Kidney (tissue), 14 donors: ENCODE measurements around the gene CR1L. TPM values are rescaled to one million over a fixed set of nuclear protein-coding genes. Genes with fewer than 3 reads are reported as not detected.
"Not testable (repeated sequence)": the region's sequence is repeated elsewhere in the genome, so short reads cannot be mapped to it uniquely, and the experiment has no call there.

ENCODE experiments used
- DNase-seq, 5 donors: peaks; one replicate each; pipeline ENCODE4 v3.0.0-alpha.2; 2013 to 2020
- FAIRE-seq: peaks from 2 replicates; lab custom pipeline; 2012; peaks lifted over from hg19 to GRCh38; lab: Jason Lieb, UNC
- H3K27ac ChIP-seq, 2 donors: one replicate each; pipeline ENCODE4 v1.7.0; 2013; ENCODE audit warnings: low read depth in 2 of 2, low read length in 2 of 2, inconsistent platforms in 1 of 2
- H3K27me3 ChIP-seq: one replicate; pipeline ENCODE4 v1.7.1; 2013; ENCODE audit warnings: low read length, inconsistent platforms; ENCODE audit not compliant: control insufficient read depth, insufficient read depth
- H3K36me3 ChIP-seq, 3 donors: one replicate each; pipeline versions ENCODE4 v1.7.0 to v1.7.1; 2013; ENCODE audit warnings: low read length in 3 of 3, control low read depth in 1 of 3, inconsistent platforms in 1 of 3; ENCODE audit not compliant: insufficient read depth in 3 of 3, control insufficient read depth in 2 of 3
- H3K4me1 ChIP-seq, 3 donors: one replicate each; pipeline versions ENCODE4 v1.7.0 to v1.7.1; 2013; ENCODE audit warnings: low read length in 3 of 3, inconsistent platforms in 1 of 3, low read depth in 1 of 3; ENCODE audit not compliant: control insufficient read depth in 2 of 3, insufficient read depth in 2 of 3
- H3K4me3 ChIP-seq, 3 donors: one replicate each; pipeline versions ENCODE4 v1.7.0 to v1.8.1; 2013; ENCODE audit warnings: low read length in 3 of 3, control low read depth in 1 of 3, inconsistent platforms in 1 of 3
- H3K9ac ChIP-seq, 3 donors: one replicate each; pipeline versions ENCODE4 v1.7.0 to v1.7.1; 2013; ENCODE audit warnings: low read length in 3 of 3, control low read depth in 1 of 3, inconsistent platforms in 1 of 3
- H3K9me3 ChIP-seq, 3 donors: one replicate each; pipeline versions ENCODE4 v1.7.0 to v1.7.1; 2013; ENCODE audit warnings: low read length in 3 of 3, control low read depth in 1 of 3, inconsistent platforms in 1 of 3; ENCODE audit not compliant: control insufficient read depth in 2 of 3, insufficient read depth in 1 of 3
- intact Hi-C: fragments of 100-400 bp; cut with DNase I; formaldehyde crosslinking; loops from one replicate; pipeline ENCODE4 v1.11.1; 2022
- polyA plus RNA-seq: library from polyadenylated mRNA; stranded (reverse); fragments of 350-450 nt; fragmentation: Illumina TruSeq; extraction: RNeasy Lipid Tissue Mini Kit (QIAGEN cat#74804); gene quantifications from one replicate; pipeline ENCODE4 v1.2.3, GENCODE V29; 2014; ENCODE audit warnings: low read depth, low replicate concordance; ENCODE audit not compliant: insufficient read depth
- total RNA-seq: library from RNA; stranded (reverse); fragmentation: NEBNext Ultra II Directional; extraction: Animal tissue kit (Norgen Biotek cat#: 25700); gene quantifications from one replicate; pipeline ENCODE4 v1.2.1, GENCODE V29; 2021
- TF ChIP-seq, protein P1 (sequence below): IDR thresholded peaks from 3 replicates; pipeline ENCODE4 v1.5.1; 2012; ENCODE audit warnings: mild to moderate bottlenecking, moderate library complexity, borderline replicate concordance; ENCODE audit not compliant: insufficient read depth; ENCODE audit errors: extremely low read depth
- donor health status: control.
- donor health status: control.
- donor health status: control.
- donor health status: control.
- donor health status: control.
- donor health status: DM: yes; HTN: yes; CAD: no.
- donor health status: Normal renal cell carcinoma (clear cell type).

Gene CR1L
- total and polyA plus RNA-seq, 2 donors from 2014 or later: 0.44 to 1.4 TPM

DNA sequence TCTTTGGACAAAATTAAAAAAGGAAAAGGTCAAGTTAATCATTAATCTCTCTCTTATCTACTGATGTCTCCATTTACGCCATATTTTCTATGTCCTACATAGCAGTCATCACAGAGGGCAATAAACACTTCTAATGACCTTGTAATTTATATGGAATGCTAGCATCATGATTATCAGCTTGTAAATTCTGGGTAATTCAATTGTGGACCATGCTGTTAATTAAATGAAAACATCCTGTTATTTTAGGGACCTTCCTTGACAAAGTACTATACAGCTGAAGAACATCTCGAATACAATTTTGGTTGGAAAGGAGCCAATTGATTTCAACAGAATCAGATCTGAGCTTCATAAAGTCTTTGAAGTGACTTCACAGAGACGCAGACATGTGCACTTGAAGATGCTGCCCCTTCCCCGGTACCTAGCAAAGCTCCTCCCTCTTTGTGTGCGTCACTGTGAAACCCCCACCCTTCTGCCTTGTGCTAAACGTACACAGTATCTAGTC is 93.3 kb downstream of the CR1L start:
- H3K4me1 ChIP-seq, H3K27me3 ChIP-seq, H3K36me3 ChIP-seq, H3K27ac ChIP-seq, H3K9ac ChIP-seq, FAIRE-seq, intact Hi-C loops, H3K9me3 ChIP-seq: not testable (repeated sequence)
- peak overlapping the region in 1 of 3 donors; percentile 11 for H3K4me3 ChIP-seq
- peak in 2 of 5 donors; percentile 55 to 63 for DNase-seq

DNA sequence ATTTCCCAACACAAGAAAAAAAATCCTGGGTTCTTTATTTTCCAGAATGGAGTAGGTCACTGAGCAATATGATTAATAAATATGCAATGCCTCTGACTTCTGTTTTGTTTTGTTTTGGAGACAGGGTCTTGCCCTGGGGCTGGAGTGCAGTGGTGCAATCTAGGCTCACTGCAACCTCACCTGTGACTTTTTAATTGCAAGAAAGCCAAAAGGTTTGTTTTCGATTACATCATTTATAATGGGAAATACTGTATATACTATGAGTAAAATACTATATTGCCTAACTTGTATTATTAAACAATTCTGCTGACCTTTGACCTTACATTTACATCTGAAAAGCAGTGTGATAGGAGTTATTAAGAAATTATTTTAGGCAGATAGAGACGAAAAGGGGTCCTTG is 95.3 kb downstream of the CR1L start:
- Histone ChIP-seq H3K9ac (no peak overlapping the region), H3K9me3 (no peaks in the 10 kb centered on the region), H3K4me3 (no peak overlapping the region), H3K36me3 (no peaks in the 10 kb centered on the region), H3K4me1 (peaks cover 0 to 4% (median 2%) of the 10 kb centered on the region in 3 donors), H3K27me3 (no peaks in the 10 kb centered on the region), H3K27ac (no peak overlapping the region)
- DNase-seq (no peak), FAIRE-seq (no peak)
- intact Hi-C loops: no loop called here
- TF ChIP-seq, protein P1, sequence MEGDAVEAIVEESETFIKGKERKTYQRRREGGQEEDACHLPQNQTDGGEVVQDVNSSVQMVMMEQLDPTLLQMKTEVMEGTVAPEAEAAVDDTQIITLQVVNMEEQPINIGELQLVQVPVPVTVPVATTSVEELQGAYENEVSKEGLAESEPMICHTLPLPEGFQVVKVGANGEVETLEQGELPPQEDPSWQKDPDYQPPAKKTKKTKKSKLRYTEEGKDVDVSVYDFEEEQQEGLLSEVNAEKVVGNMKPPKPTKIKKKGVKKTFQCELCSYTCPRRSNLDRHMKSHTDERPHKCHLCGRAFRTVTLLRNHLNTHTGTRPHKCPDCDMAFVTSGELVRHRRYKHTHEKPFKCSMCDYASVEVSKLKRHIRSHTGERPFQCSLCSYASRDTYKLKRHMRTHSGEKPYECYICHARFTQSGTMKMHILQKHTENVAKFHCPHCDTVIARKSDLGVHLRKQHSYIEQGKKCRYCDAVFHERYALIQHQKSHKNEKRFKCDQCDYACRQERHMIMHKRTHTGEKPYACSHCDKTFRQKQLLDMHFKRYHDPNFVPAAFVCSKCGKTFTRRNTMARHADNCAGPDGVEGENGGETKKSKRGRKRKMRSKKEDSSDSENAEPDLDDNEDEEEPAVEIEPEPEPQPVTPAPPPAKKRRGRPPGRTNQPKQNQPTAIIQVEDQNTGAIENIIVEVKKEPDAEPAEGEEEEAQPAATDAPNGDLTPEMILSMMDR: no peak

DNA sequence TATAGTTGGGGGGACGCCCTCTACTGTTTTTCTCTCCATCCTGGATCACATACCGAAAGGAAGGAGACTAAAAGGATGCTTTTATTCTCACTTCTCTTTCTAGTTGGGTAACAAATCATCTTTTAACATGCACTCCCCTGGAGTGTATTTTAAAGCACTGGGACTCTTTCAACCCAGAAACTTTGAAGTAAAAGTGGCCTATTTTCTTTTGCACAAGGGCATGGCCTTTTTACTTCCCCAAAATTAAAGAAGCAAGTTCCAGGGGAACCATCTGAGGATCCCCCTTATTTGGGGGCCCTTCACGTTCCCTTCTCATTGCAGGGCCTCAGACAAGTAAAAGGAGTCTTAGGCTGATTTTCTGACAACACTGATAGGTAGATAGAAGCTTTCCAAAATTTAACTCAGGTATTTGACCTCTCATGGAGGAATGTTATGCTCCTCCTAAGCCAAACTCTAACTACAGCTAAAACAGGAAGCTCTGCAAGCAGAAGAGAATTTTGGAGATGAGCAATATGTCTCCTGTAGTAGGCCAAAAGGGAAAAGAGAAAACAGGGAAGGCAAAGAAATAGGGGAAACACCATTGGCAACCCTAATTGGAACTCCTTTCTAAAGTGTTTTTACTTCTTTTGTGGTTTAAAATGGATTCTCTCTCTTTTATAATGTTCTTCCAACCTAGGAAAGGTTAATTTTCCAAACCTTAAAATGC is 98.1 kb downstream of the CR1L start:
- Histone ChIP-seq H3K9me3 (no peaks in the 10 kb centered on the region), H3K4me1 (peaks cover 0 to 2% (median 0%) of the 10 kb centered on the region in 3 donors), H3K27ac (no peak overlapping the region), H3K27me3 (no peaks in the 10 kb centered on the region), H3K9ac (no peak overlapping the region), H3K4me3 (no peak overlapping the region), H3K36me3 (no peaks in the 10 kb centered on the region)
- TF ChIP-seq, protein P1: no peak
- intact Hi-C loops: no loop called here
- FAIRE-seq: no peak
- DNase-seq: no peak

DNA sequence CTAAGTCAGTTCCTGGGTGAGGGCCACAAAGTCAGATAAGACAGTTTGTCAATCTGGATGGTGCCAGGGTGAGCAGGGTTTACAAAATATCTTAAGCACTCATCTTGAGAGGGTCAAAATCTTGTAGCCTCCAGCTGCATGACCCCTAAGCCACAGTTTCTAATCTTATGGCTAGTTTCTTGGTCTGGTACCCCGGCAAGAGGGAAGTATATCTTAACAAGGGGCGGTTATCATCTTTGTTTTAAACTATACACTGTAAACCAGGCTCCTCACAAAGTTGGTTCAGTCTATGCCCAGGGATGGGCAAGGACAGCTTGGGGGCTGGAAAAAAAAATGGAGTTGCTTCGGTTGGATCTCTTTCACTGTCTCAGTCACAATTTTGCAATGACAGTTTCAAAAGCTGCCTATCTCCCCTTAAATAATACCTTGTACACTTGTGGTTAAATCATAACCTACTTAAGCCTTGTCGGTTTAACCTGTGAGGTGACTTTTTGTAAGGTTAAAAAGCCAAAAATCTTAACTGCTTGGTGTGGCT is 99.1 kb downstream of the CR1L start:
- intact Hi-C loops: no loop called here
- Histone ChIP-seq H3K4me3 (no peak overlapping the region), H3K27me3 (no peaks in the 10 kb centered on the region), H3K27ac (no peak overlapping the region), H3K9me3 (no peaks in the 10 kb centered on the region), H3K9ac (no peak overlapping the region), H3K4me1 (no peaks in the 10 kb centered on the region), H3K36me3 (no peaks in the 10 kb centered on the region)
- no peak for DNase-seq
- no peak for FAIRE-seq
- TF ChIP-seq, protein P1: no peak
